Sigmoid colon (tissue), 4 donors: ENCODE results near the gene CKS2.

Source experiments
- POLR2A ChIP-seq, 2 donors: fragments of 450-650 bp; IDR thresholded peaks; one replicate each; pipeline ENCODE4 v1.6.1; 2016; ENCODE audit warnings: antibody characterized with exemption in 2 of 2, mild to moderate bottlenecking in 2 of 2, moderate library complexity in 2 of 2
- POLR2AphosphoS5 ChIP-seq, 4 donors: sonication (generic); formaldehyde crosslinking; IDR thresholded peaks; one replicate each; pipeline ENCODE4 v1.6.1; 2017; ENCODE audit warnings: antibody characterized with exemption in 4 of 4
- TF ChIP-seq, protein P1 (sequence below), 4 experiments: fragments of 450-650 bp in 3 of 4; fragments of 200-600 bp in 1 of 4; IDR thresholded peaks; one replicate each; pipeline ENCODE4 v1.5.1; 2016 to 2019; ENCODE audit warnings: antibody characterized with exemption in 4 of 4, mild to moderate bottlenecking in 3 of 4, moderate library complexity in 2 of 4

DNA sequence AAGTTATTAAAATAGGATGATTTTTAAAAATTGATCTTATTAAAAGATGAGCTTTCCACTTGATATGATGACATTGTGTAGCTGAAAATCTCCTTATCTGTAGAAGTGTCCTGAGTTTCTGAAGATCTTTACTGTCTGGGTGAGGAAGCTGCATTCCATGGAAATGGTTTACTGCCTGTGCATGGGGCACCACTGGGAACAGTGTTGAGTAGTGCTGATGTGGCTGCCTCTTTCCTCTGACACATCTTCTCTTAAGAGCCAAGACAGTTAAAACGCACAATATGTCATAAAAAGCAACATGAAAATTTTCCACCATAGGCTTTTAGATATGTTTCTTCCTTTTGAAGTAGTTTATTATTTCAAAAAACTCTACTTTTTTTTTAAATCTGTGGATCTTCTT lies 32.0 kb downstream of the CKS2 start:
- TF ChIP-seq, protein P1, sequence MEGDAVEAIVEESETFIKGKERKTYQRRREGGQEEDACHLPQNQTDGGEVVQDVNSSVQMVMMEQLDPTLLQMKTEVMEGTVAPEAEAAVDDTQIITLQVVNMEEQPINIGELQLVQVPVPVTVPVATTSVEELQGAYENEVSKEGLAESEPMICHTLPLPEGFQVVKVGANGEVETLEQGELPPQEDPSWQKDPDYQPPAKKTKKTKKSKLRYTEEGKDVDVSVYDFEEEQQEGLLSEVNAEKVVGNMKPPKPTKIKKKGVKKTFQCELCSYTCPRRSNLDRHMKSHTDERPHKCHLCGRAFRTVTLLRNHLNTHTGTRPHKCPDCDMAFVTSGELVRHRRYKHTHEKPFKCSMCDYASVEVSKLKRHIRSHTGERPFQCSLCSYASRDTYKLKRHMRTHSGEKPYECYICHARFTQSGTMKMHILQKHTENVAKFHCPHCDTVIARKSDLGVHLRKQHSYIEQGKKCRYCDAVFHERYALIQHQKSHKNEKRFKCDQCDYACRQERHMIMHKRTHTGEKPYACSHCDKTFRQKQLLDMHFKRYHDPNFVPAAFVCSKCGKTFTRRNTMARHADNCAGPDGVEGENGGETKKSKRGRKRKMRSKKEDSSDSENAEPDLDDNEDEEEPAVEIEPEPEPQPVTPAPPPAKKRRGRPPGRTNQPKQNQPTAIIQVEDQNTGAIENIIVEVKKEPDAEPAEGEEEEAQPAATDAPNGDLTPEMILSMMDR (IDR thresholded peaks at IDR 0.05): no peak
- TF ChIP-seq POLR2AphosphoS5 (IDR thresholded peaks at IDR 0.05): no peak
- no peak for TF ChIP-seq POLR2A (IDR thresholded peaks at IDR 0.05)
